Astrocyte (in vitro differentiated cells and primary cell): Measurements from ENCODE around the gene MTRR.

ENCODE experiments used
- CTCF ChIP-seq: IDR thresholded peaks from 2 replicates; pipeline ENCODE4 v1.5.1; 2011; ENCODE audit warnings: low read depth, mild to moderate bottlenecking, inconsistent platforms, low read length, moderate library complexity; ENCODE audit not compliant: insufficient read depth
- EZH2 ChIP-seq: IDR thresholded peaks from 2 replicates; pipeline ENCODE4 v1.6.1; 2012; ENCODE audit warnings: mild to moderate bottlenecking, low read length, inconsistent platforms; ENCODE audit not compliant: insufficient read depth

GRCh38 chr5:7837403-7837802 lies 31.5 kb upstream of the MTRR start:
- TF ChIP-seq CTCF (no peak), EZH2 (no peak)
